Adrenal gland (tissue), 5 donors: ENCODE measurements around the gene CAPN7.

Experiments used
- CTCF ChIP-seq, 6 experiments: fragments of 450-650 bp in 4 of 6; fragments of 200-600 bp in 2 of 6; sonication (generic) in 1 of 6; IDR thresholded peaks; 1 replicate in 5 of 6; 2 replicates in 1 of 6; pipeline versions ENCODE4 v1.5.1 to v1.8.0; 2016 to 2021; ENCODE audit warnings: antibody characterized with exemption in 6 of 6, mild to moderate bottlenecking in 2 of 6, moderate library complexity in 1 of 6
- POLR2A ChIP-seq, 2 donors: fragments of 450-650 bp; IDR thresholded peaks; one replicate each; pipeline ENCODE4 v1.6.1; 2017; ENCODE audit warnings: antibody characterized with exemption in 2 of 2, mild to moderate bottlenecking in 2 of 2, moderate library complexity in 1 of 2
- donor health status: DM: no; HTN: no; CAD: no.

- TF ChIP-seq CTCF (IDR thresholded peaks at IDR 0.05) (no peak), POLR2A (IDR thresholded peaks at IDR 0.05) (no peak)
Measured at GRCh38 chr3:15186101-15186476, 20.0 kb upstream of the CAPN7 start.
